Suppressor macrophage treated with lipopolysaccharide for 1 hour (primary cell): Measurements from ENCODE around the gene MRGPRG.

Experiments used
- DNase-seq, 3 donors: peaks; one replicate each; pipeline ENCODE4 v3.0.0-alpha.2; 2020 to 2022

Gene MRGPRG

DNA sequence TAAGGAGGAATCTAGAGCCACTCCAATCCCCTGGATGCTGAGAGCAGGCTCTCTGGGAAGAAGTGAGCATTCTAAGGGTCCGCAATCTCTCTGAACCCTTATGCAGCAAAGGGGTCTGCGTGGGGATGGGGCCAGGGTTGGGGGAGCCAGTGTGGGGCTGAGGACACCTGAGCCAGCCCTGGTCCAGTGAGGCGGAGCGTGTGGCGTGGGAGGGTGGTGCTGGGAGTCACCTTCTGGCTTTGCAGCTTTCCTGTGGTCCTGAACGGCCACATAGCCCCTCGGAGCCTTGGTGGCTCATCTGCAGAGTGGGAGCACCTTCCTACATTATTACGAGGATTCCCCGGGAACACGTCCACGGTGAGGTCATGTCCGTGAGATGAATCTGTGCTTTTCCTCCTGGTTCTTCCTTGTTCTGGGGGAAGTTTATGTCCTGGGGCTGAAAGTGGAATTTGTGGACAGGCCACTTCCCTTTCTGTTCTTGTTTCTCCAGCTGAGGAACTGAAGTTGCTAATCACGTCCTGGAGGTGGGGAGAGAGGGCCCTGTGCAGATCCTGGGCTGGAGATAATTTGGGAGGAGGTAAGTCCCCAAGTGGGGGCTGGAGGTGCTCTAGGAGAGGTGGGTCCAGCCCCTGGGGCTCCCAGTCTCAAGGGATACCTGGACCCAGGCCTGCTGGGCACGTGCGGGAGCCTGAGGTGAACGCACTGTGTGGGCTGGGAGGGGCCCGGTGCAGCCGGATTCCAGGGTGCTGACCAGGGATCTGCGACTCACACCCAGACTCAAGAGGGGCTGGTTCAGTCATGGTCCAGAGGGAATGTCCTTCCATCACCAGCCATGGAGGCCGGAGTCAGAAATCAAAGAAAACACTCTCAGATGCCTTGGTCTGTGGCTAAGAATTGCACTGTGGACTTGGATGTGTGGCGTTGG, 7.5 kb upstream of the MRGPRG start:
- DNase-seq = peak; percentile 65 to 71 (median 66)

DNA sequence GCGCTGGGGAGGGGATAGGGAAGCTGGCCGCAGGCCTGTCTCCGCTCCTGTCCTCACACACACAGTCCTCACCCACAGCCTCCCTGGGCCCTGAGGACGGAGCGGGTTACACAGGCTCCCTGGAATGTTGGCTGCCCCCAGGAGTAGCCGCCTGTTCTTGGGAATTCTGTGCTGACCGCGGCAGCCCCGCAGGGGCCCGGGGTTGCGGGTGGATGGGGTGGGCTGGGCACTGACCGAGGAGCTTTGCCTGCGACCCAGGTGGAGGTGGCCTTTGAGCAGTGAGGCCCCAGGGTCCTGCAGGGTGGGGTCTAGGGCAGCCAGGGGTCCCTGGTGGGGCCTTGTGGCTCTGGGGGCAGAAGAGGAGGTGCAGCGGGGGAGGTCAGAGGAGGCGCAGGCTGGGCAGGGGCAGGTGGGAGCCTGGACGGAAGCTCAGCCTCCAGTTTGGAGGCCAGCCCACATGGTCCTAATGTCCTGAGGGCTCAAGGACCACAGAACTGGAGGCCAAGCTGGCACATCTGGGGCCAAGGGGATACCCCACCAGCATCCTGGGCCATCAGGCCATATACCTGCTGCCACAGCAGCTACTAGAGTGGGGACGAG, 6.6 kb upstream of the MRGPRG start:
- DNase-seq = no peak

DNA sequence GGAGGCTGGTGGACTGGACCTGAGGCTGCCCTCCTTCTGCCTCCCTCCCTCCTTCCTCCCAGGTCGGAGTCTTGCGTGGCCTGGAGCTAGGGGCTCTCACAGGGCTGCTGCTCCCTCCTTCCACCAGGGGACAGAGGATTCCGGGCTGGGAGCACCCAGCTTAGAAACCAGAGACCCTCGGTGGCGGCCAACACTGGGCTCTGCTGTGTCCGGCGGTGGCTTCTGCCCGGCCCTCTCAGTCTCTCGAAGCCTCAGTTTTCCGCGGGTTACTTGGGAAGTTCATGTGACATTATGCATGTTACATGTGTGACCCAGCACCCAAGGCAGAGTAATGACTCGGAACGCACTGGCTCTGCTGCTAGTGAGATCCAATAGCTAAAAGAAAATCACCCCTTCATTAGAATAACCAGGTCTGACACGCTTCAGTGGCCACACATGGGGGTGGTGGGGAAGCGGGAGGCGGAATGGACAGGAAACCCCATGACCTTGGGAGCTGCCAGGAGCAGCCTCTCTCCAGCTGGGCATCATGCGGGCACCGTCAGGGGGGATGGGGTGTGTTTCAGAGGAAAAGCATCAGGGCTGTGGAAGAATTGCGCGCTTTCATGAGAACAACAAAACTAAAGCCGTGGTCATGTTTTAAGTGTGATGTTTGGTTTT, 5.9 kb upstream of the MRGPRG start:
- no peak for DNase-seq

DNA sequence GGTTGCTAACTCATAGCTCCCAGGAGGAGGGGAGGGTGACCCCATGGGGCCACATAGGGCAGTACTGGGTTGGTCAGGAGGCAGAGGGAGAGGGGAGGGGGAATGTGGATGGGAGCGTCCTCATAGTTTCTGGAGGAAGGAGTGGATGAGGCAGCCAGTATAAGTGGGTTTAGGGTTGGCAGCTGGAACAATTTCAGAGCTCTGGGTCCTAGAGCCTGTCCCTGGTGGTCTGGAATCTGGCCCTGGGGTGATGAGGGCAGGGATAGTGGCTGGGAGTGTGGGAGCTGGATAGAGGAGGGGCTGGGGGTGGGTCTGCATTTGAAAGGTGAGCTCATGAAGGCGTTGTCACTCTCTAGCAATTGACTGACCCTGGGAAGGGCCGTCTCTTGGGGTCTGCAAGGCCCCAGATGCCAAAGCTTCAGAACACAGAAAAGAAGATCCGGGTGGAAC, 5.3 kb upstream of the MRGPRG start:
- no peak for DNase-seq

DNA sequence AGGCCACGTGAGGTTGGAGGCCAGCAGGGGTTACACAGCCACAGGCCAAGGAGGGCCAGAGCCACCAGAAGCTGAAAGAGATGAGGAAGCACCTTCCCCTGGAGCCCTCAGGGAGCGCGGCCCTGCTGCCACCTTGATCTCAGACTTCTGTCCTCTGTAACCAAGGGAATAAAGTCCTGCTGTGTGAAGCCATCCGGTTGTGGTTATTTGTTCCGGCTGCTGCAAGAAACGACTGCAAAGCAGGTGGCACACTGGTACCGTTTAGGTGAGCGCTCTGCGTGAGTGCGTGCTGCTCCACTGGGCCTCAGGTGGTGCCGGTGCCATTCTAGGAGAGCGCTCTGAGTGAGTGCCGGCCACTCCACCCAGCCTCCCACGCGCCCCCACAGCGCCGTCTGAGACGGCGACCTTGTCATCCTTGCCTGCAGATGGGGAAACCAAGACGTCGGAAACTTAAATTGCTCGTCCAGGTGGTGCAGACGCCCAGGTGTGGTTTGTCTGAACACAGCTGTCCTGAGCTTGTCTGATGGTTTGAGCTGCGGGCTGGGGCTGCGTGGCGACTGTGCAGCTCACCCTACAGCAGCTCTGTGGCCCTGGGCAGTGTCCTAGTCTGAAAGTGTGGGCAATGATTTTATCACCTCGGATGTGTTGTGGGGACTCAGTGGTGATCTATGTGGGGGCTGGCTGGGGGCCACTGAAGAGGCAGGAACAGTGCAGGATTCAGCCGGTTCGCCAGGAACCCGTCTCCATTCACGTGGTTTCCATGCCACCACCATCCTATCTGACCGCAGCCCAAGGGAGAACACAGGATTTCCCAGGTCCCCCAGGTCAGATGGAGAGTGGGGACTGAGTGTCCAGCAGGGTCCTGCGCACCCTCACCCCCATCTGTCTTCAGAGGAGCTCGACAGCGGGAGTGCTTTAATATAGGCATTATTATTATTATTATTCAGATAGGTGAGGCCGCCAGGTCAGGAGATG, 4.6 kb upstream of the MRGPRG start:
- DNase-seq = no peak

DNA sequence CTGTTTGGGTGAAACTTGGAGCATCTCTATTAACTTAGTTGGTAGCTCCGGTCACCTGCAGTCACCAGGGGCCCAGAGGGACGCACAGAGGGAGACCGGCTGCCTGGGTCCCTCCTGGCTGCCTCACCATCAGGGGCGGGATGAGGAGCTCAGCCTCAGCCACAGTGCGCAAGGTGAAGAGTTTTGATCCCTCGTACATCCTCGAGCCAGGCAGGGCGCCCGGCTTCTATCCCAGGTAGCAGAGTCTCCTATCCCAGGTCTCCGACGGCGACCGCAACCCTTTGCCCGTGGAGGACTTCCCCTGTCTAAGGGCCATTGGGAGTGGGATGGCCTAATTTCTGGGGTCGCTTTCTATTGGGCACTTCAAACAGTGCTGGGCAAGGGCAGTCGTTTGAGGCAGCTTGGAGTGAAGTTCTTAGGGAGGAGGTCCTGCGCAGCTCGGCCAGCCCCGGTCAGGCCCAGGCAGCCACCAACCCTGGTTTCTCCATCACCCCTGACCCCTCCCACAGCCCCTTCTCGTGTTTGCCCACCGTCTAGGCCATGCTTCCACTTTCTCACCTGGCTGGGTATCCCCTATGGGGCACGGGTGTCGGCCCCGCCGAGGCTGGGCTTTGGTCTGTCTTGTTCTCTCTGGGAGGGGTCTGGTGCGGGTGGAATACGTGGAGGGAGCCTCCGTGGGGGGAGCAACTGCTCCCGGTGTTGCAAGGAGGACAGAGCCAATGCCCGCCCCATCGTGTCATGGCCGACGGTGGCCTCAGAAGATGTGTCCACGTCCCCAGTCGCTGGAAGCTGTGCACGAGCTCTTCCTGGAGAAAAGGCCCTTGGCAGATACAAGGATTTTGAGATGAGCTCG, 3.6 kb upstream of the MRGPRG start:
- no peak for DNase-seq

DNA sequence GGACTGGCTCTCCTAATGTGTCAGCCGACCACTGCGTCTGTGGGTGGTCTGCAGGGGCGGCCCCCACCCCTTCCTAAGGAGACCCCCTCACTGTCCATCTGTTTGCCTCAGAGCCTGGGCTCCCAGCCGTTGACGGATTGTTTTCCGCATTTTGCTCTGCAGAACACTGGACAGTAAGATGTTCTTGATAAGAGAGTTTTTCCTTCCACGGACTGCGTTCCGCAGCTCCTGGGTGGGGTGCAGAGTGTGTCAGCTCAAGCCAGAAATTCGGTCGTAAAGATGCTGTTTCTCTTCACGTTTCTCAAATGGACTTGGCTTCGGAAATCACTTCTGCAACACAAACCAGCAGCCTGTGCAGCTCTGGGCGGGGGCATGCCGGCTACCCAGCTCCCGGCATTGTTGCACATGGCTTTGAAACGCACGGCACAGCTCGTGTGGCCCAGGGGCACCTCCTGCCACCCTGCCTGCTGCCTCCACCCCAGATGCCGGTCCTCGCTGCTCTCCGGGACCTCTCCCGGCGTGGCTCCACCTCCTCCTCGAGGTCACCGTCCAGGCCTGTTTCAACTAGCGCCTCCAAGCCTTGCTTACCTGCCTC, 2.9 kb upstream of the MRGPRG start:
- DNase-seq = no peak

DNA sequence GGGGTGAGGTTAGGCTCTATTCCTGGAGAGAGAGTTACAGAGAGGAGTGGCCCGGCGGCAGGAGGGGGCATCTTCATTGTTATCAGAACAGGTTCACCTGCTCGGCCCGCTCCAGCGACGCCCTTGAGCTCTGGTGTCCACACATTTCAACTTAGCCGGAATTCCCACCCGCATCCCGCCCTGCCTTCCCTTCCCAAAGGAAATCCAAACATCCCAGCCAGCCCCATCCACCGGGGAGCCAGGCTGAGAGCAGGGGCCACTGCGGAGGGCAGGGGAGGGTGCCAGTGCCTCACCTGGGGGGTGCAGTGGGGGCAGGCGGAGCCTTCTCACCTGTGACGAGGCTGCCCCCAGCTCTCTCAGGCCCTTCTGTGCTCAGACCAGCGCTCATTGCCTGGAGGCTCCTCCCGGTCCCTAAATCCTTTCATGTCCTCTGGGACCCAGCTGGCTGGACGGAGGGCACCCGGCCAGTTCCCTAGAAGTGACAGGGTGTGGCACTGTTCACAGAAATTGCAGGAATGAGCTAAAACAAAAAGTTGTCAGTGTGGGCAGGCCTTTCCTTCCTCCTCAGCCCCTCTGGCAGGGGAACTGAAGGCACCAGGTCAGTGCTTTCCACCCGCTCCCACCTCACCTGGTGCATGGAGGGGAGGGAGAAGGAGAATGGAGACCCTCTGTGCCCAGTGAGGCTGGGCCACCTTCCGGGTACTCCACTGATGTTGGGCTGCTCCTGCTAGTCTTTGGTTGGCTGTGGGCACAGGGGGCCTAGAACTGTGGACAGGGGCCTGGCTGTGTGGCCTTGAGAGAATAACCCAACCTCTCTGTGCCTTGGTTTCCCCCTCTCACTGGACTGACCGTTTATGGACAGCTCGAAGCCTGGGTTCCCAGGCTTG, 2.2 kb upstream of the MRGPRG start:
- no peak for DNase-seq

DNA sequence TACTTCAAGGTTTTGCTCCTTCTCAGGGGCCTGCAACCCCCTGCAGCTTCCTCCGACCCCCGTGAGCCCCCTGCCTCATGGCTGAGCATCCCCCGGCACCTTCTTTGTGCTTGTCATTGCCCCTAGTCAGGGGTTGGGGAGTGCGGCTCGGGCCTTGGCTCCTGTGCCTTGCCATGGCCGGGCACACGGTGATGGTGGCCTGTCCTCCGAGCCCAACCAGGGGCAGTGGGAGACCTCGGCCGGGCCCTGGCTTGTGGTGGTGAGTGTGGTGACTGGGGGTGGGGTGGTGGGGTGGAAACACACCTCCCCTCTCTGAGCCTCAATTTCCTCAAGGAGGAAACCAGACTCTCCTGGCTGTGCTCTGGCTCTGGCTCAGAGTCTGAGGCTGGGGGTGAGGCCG, 1.5 kb upstream of the MRGPRG start:
- no peak for DNase-seq

DNA sequence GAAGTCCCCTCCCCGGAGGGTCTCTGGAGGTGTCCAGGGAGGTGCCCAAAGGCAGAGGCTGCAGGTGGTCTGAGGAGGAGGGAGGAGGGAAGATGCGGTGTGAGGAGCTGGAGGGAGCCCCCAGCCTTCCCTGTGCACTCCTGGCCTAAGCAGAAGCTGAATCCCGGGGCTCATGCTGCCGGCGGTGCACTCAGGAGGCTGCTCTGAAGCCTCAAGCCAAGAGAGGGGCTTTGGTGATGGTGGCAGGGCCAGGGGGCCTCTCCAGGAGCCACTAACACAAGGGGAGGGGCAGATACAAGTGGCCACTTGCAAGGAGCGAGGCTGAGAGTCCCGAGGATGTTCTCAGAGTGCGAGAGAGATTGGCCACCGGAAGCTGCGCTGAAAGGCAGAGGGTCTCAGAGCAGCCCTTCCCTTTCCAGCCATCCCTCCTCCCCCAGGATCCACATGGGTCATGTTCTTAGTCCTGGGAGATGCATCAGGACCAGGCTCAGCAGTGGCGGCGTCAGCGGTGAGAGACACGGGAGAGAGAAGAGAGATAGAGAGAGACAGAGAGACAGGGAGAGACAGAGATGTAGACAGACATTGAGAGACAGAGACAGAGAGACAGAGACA, 774 bp upstream of the MRGPRG start:
- no peak for DNase-seq

DNA sequence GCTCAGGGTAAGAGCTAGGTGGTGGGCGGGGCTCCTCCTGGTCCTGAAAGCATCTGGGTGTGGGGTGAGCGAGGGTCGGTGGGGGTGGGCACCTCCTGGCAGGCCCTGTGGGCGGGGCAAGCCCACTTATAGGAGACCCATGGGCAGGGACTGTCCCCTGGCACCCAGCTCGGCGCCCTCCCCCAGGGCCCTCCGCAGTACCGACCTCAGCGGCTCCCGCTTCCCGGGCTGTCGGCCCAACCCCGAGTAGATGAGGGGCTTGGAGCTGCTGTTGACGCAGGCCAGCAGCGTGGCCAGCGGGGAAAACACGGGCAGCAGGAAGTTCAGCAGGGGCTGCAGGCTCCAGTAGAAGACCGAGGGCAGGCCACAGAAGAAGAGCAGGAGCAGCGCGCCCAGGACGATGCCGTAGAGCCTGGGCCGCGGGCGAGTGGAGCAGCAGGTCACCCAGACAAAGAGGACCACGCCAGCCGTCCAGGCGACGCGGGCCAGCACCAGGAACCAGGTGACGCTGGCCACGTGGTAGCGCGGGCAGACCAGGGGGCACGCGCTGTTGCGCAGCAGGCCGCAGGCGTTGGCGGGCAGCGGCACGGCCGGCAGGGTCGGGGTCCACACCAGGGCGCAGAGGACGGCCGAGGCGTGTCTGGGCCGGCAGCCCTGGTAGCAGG, 663 bp downstream of the MRGPRG start:
- DNase-seq = no peak

DNA sequence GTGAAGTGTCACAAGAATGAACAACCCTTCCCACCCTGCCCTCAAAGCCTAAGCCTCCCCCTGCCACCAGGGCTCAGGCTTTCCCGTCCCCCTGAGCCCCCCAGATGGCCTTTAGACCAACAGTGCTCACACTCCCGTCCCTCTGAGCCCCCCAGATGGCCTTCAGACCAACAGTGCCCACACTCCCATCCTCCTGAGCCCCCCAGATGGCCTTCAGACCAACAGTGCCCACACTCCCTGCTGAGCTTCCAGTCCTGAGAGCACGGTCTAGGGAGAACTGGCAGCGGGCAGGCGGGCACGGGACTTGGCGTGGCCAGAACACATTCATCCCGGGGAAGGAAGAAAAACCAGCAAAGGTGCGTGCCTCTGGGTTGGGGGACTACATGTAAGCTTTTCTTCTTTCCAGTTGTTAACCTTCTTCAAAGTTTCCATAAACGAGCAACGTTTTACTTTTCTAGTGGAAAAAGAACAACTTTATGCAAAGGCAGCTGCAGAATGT, 2.5 kb downstream of the MRGPRG start:
- DNase-seq = no peak

DNA sequence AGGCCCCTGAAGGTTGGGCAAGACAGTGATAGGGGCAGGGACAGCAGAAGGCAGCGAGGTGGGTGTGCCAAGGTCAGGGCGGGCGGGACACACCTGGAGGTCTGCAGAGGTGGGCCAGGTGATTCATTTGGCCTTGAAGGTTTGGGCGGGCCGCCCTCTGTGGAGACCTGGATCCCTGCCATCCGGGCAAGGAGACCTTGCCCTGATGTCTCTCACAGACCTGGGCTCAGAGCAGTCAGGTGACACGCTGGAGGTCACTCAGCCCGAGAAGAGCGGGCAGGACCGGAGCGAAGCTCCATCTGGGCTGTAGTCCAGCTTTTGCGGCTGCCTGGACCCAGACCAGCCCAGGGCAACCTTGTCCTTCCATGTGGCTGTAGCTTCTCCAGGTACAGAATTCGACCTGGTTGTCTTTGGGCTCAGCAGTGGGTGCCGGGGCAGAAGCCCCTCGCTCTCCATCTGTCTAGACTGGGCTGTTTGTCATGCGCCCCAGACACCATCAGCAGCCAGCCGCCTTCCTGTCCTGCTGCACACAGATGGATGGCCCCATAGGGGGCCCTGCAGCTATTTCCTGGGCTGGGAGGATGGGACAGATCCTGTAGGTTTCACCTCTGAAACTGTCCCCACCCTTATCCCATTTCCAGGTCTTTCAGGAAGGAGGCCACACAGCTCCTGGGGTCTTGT, 3.1 kb downstream of the MRGPRG start:
- no peak for DNase-seq

DNA sequence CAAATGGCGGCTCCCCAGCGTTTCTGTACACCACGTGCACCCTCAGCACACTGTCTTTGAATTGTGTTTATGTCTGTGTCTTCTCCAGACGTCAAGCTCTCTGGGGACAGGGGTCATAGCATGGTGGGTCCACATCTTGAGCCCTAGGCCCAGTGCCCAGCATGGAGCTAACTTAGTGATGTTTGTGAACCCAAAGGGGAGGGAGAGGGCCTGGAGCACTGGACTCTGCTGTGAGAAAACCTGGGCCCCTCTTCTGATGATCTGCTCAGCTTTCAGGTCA, 4.3 kb downstream of the MRGPRG start:
- no peak for DNase-seq

DNA sequence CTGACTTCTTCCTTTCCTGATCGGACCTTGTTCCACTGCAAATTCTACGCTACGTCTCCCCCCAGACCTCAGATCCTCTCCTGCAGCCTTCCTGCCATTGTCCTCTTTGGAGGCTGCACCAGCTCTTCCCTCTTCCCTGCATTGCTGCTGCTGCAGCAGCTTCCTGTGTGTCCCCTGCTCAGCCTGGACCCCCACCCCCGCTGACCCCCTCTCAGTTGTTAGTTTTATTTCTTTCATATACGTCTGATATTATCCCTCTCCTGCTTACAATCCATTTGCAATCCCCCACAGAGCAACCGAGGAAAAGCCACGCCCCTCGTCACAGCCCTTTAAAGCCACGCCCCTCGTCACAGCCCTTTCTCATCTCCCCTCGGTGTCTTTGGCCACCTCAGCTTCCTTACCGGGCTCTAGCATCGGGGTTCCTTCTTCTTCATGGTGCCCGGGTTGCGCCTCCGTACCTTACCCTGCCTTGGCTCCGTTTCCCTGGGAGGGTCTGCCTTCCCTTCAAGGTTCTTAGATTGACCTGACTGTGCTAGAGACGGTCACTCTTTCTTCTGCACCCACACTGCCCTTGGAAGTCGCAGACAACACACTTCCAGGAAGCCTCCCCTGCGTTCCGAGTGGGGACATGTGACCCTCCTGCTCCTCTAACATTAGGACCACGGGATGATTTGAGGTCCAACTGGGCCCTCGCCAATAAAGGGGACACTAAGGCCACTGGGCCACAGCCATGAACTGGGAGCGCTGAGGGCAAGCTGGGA, 4.8 kb downstream of the MRGPRG start:
- DNase-seq = no peak

DNA sequence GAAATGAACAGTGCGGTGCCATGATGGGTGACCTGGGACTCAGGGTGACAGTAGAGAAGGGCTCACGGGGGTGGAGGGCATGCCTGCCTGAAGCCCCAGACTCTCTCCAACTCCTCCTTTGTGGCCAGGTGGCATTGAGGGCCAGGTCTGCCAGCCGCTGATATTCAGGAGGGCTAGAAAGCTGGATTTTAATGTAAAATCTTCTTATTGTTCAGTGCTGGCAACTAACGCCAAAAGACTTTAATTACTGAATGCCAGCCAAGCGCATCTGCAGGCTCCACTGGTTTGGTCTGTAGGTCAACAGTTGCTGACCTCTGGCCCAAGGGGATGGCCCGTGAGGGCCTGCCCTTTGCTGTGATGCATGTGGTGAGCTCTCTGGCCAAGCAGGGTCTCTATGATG, 10.3 kb downstream of the MRGPRG start:
- DNase-seq = no peak

DNA sequence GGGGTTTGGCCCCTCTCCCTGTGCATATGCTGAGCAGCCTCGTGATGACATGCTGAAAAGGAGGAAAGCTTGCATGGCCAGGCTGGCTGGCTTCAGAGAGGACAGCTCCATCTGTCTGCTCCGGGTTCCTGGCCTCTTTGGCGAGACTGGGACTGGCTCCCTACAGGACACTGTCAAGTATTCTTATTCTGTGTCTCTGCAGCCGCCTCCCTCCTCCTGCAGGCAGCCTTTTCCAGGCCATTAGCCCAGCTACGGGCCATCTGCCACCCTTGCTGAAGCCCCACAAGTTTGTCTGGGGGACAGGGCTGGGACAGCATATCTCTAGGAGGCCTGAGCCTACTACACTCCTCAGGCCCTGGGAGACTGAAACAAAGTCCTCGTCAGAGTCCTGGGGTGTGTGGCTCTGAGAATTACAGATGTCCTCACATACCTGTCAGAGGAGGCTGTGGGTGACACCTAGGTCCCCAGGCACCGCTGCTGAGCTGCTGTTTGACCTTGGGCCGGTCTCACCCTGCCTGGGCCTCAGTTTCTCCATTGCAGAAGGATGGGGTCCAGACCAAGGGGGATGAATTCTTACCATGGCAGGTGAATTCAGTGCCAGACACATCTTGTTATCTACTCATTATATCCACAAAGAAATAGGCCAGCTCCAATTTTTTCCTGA, 11.0 kb downstream of the MRGPRG start:
- no peak for DNase-seq

DNA sequence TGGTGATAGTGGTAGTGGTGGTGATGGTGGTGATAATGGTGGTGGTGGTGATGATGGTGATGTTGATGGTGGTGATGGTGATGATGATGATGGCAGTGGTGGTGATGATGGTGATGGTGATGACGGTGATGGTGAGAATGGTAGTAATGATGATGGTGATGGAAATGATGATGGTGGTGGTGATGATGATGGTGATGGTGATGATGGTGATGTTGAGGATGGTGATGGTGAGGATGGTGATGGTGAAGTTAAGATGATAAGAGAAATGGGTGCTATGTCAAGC, 11.8 kb downstream of the MRGPRG start:
- DNase-seq = no peak
